ENCODE results near the gene PCDHGA5. TPM values are rescaled to one million over a fixed set of nuclear protein-coding genes. Genes with fewer than 3 reads are reported as not detected.
"Not testable (repeated sequence)": the region's sequence is repeated elsewhere in the genome, so short reads cannot be mapped to it uniquely, and the experiment has no call there.

The PCDHGA5 gene
- total RNA-seq, 1 donor from 2014 or later = 0.63 TPM

DNA sequence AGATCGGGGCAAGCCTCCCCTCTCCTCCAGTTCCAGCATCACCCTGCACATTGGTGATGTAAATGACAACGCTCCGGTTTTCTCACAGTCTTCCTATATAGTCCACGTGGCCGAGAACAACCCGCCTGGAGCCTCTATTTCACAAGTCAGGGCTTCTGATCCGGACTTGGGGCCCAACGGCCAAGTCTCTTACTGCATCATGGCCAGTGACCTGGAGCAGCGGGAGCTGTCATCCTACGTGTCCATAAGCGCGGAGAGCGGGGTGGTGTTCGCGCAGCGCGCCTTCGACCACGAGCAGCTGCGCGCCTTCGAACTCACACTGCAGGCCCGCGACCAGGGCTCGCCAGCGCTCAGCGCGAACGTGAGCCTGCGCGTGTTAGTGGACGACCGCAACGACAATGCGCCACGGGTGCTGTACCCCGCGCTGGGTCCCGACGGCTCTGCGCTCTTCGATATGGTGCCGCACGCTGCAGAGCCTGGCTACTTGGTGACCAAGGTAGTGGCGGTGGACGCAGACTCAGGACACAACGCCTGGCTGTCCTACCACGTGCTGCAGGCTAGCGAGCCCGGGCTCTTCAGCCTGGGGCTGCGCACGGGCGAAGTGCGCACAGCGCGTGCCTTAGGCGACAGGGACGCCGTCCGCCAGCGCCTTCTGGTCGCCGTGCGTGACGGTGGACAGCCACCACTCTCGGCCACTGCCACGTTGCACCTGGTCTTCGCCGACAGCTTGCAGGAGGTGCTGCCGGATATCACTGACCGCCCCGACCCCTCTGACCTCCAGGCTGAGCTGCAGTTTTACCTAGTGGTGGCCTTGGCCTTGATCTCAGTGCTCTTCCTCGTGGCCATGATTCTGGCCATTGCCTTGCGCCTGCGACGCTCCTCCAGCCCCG, 25.4 kb downstream of the PCDHGA5 start:
- no peak overlapping the region for H3K4me3 ChIP-seq (ENCODE audit: low read depth, low read length)
- TF ChIP-seq, protein P1, sequence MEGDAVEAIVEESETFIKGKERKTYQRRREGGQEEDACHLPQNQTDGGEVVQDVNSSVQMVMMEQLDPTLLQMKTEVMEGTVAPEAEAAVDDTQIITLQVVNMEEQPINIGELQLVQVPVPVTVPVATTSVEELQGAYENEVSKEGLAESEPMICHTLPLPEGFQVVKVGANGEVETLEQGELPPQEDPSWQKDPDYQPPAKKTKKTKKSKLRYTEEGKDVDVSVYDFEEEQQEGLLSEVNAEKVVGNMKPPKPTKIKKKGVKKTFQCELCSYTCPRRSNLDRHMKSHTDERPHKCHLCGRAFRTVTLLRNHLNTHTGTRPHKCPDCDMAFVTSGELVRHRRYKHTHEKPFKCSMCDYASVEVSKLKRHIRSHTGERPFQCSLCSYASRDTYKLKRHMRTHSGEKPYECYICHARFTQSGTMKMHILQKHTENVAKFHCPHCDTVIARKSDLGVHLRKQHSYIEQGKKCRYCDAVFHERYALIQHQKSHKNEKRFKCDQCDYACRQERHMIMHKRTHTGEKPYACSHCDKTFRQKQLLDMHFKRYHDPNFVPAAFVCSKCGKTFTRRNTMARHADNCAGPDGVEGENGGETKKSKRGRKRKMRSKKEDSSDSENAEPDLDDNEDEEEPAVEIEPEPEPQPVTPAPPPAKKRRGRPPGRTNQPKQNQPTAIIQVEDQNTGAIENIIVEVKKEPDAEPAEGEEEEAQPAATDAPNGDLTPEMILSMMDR (conservative IDR thresholded peaks at IDR 0.05; ENCODE audit: low read depth, low read length) = no peak
- no peak for DNase-seq (ENCODE audit: low read depth)

DNA sequence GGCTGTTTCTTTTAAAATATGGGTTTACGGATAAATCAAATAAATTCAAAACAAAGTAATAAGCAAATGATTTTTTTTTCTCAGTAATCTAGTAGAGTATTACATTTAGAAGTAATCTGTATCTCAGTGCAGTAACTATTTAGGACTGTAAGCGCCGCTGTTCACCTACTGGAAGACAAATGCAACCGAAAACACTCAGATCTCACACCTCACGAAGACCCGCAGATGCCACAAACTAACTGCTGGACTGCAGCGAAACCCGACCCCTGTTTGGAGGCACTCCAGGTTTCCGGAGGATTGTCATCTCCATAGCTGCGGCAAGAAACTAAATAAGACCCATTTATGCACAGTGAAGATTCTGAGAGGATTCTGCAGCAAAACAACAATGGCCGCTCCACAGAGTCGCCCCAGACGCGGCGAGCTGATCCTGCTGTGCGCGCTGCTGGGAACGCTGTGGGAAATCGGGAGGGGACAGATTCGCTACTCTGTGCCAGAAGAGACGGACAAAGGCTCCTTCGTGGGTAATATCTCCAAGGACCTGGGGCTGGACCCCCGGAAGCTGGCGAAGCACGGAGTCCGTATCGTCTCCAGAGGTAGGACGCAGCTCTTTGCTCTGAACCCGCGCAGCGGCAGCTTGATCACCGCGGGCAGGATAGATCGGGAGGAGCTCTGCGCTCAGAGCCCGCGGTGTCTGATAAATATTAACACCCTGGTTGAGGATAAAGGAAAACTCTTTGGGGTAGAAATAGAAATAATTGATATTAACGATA, 28.7 kb downstream of the PCDHGA5 start, which contains the start of gene PCDHGA8:
Gene PCDHGA8, plus strand, starts transcription at position 205 of the 770 bp plus-strand sequence. Its CDS starts 181 bp downstream, at position 386.
- DNase-seq (ENCODE audit: low read depth) = no peak
- no peak within 1 kb of the TSS for H3K4me3 ChIP-seq (ENCODE audit: low read depth, low read length)
- TF ChIP-seq, protein P1 (conservative IDR thresholded peaks at IDR 0.05; ENCODE audit: low read depth, low read length) = peak; percentile 26

DNA sequence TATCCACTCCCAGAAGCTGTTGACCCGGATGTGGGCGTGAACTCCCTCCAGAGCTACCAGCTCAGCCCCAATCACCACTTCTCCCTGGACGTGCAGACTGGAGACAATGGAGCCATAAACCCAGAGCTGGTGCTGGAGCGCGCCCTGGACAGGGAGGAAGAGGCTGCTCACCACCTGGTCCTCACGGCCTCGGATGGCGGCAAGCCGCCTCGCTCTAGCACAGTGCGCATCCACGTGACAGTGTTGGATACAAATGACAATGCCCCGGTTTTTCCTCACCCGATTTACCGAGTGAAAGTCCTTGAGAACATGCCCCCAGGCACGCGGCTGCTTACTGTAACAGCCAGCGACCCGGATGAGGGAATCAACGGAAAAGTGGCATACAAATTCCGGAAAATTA, 29.3 kb downstream of the PCDHGA5 start:
- no peak overlapping the region for H3K4me3 ChIP-seq (ENCODE audit: low read depth, low read length)
- DNase-seq (ENCODE audit: low read depth) = no peak
- TF ChIP-seq, protein P1 (conservative IDR thresholded peaks at IDR 0.05; ENCODE audit: low read depth, low read length) = no peak

DNA sequence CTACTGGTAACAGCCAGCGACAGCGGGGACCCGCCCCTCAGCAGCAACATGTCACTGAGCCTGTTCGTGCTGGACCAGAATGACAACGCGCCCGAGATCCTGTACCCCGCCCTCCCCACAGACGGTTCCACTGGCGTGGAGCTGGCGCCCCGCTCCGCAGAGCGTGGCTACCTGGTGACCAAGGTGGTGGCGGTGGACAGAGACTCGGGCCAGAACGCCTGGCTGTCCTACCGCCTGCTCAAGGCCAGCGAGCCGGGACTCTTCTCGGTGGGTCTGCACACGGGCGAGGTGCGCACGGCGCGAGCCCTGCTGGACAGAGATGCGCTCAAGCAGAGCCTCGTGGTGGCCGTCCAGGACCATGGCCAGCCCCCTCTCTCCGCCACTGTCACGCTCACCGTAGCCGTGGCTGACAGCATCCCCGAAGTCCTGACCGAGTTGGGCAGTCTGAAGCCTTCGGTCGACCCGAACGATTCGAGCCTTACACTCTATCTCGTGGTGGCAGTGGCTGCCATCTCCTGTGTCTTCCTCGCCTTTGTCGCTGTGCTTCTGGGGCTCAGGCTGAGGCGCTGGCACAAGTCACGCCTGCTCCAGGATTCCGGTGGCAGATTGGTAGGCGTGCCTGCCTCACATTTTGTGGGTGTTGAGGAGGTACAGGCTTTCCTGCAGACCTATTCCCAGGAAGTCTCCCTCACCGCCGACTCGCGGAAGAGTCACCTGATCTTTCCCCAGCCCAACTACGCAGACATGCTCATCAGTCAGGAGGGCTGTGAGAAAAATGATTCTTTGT, 30.6 kb downstream of the PCDHGA5 start:
- not testable (repeated sequence) for DNase-seq (ENCODE audit: low read depth); H3K4me3 ChIP-seq (ENCODE audit: low read depth, low read length)

DNA sequence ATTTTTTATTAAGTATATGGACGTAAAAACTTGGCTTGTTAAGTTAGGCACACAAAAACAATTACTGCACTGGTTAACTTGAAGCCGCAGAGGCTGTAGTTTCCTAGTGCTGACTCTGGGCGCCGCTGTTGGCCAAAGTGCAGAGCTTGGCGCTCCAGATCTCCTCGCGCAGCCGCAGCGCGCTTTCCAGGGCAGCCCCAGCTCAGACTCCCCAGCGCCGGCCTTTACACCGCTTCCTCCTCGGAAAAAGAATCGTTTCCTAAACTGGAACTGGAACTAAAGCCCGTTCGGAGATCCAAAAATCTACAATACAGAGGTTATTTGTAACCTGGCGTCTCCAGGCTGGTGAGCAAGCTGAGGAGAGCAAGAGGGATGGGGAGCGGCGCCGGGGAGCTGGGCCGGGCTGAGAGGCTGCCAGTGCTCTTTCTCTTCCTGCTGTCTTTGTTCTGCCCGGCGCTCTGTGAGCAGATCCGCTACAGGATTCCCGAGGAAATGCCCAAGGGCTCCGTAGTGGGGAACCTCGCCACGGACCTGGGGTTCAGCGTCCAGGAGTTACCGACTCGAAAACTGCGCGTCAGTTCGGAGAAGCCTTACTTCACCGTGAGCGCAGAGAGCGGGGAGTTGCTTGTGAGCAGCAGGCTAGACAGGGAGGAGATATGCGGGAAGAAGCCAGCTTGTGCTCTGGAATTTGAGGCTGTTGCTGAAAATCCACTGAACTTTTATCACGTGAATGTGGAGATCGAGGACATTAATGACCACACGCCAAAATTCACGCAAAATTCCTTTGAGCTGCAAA, 34.0 kb downstream of the PCDHGA5 start, which contains the start of gene PCDHGB5:
Gene PCDHGB5, plus strand, starts transcription at position 192 of the 796 bp plus-strand sequence. Its CDS starts 181 bp downstream, at position 373.
- H3K4me3 ChIP-seq (ENCODE audit: low read depth, low read length) = peak within 1 kb of the TSS; percentile 52
- not testable (repeated sequence) for DNase-seq (ENCODE audit: low read depth)
- TF ChIP-seq, protein P1 (conservative IDR thresholded peaks at IDR 0.05; ENCODE audit: low read depth, low read length) = peak; percentile 65

DNA sequence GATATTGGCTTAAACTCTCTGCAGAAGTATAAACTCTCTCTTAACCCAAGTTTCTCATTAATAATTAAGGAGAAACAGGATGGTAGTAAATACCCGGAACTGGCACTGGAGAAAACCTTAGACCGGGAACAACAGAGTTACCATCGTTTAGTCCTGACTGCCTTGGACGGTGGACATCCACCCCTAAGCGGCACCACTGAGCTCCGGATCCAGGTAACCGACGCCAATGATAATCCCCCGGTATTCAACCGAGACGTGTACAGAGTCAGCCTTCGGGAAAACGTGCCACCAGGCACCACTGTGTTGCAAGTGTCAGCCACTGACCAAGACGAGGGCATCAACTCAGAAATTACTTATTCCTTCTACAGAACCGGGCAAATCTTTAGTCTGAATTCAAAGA, 34.6 kb downstream of the PCDHGA5 start:
- TF ChIP-seq, protein P1 (conservative IDR thresholded peaks at IDR 0.05; ENCODE audit: low read depth, low read length) = no peak
- H3K4me3 ChIP-seq (ENCODE audit: low read depth, low read length) = no peak overlapping the region
- no peak for DNase-seq (ENCODE audit: low read depth)

Measured in epithelial cell of proximal tubule (primary cell).